ENCODE results near the gene GAS2.
"Not testable (repeated sequence)": the region's sequence is repeated elsewhere in the genome, so short reads cannot be mapped to it uniquely, and the experiment has no call there.

Gene GAS2

DNA sequence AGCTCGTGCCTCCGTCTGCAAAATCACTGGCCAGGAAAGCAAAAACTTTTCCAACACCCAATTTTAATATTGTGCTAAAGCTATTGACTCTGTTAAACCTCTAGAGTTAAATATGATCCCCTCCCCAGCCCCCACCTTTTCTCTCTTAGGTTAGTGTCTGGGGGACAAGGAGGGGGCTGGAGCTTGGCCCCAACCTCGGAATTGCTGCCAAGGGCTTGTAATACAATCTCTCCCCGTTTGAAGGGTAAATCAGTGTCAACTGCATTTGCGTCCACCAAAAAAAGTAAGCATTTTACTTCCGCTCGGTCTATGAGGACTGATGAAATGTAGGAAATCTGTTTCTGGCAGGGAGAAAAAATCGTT, at the start of gene GAS2:
Gene GAS2 (plus strand): TSS at position 287 of the 363 bp plus-strand sequence. CDS start 8,259 bp downstream, outside the sequence.
- DNase-seq, result no peak

- no peak for DNase-seq
Measured at GRCh38 chr11:22617868-22618267, 48.5 kb upstream of the GAS2 start.

DNA sequence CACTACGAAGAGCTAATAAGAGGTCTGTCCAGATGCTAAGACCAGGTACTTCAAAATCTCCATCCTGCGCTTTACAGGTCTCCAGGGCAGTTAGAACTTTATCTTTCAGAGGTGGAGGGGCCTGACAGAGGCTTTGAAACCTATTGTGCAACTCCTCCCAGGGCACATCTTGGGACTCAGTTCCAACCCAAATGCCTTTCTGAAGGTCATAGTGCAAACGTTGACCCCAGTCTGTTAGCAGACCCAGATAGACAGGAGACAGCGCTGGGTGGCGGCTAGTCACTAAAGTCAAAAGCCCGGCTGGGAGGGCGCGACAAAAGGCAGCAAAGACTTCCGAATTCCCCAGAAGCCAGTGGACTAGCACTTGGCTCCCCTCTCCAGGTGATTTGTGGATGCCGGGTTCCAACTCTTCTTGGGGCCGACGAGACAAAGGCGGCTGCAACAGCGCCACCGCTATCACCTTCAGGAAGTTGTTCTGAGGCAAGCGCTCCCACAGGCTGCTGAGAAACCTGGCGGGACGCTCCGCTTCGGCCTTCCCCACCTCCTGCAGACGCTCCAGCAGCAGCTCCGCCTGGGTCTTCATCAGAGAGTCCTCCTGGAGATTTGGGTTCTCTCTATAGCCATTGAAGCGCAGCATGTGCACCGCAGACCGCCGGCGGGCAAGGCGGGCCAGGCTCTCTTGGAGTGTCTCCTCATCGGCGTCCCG, 41.5 kb upstream of the GAS2 start:
- DNase-seq, result peak; percentile 91

DNA sequence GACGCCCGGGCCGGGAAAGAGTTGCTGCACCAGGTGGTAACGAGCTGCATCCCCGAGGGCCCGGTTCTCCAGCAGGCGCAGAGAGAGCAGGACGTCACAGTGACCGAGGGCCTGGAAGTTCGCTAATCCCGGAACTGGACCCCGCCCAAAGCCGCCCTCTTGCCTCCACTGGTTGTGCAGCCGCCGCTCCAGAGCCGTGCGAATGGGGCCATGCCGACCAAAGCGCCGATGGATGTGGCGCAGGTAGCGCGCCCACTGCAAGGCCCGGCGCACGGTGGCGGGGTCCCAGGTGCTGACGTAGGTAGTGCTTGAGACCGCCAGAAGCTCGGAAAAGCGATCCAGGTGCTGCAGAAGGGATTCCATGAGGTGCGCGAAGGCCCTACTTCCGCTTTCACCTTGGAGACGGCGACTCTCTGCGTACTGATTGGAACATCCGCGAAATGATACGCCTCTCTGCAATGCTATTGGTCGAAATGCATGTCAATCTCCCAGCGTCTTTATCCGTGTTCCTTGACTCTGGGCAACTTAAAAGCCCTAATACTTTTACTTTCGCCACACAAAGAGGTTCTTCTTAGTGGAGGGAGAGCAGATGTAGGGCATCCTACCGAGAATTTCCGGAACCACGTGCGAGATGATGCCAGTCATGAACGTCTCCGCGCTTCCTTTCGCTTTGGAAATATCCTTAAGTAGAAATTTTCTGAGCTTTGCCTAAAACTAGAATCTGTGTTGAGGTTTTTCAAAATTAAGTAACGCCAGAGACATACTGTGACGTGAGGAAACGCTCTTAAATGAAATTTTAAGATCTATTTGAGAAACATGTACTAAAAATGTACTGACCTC, 40.7 kb upstream of the GAS2 start, which contains the start of gene FANCF:
Gene FANCF (minus strand): TSS at position 376 of the 840 bp plus-strand sequence. CDS start 13 bp downstream, at position 363.
- peak; percentile 100 for DNase-seq

DNA sequence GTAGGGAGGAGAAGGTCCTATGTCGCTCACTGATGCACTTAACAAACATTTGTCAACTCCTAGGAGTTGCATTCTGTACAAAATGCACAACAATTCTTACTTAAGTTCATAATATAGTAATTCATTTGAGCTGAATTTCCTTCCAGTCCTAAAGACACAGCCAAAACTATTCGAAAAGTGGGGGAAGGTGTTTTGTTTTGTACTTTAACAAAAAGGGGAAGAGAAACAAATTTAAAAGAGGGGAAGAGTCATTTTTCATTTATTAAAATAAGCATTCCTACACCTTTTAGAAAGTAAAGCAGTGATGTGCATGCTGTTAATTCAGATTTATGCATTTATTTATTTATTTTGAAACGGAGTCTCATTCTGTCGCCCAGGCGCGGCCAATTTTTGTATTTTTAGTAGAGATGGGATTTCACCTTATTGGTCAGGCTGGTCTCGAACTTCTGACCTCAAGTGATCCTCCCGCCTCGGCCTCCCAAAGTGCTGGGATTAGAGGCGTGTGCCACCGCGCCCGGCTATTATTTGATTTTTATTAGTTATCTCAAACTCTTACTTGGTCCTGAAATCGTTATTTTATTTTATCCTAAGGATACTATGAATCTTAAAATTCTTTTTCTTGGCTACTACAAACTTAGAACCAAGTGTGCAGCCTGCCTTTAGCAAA, 39.7 kb upstream of the GAS2 start:
- no peak for DNase-seq

DNA sequence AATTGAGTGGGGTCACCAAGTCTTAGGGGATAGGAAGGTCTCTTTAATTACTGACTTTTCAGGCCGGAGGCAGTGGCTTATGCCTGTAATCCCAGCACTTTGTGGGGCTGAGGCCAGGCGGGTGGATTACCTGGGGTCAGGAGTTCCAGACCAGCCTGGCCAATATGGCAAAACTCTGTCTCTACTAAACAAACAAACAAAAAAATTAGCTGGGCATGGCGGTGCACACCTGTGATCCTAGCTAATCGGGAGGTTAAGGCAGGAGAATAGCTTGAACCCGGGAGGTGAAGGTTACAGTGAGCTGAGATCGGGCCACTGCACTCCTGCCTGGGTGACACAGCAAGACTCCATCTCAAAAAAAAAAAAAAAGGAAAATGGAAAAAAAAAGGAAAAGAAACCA, 39.0 kb upstream of the GAS2 start:
- no peak for DNase-seq

DNA sequence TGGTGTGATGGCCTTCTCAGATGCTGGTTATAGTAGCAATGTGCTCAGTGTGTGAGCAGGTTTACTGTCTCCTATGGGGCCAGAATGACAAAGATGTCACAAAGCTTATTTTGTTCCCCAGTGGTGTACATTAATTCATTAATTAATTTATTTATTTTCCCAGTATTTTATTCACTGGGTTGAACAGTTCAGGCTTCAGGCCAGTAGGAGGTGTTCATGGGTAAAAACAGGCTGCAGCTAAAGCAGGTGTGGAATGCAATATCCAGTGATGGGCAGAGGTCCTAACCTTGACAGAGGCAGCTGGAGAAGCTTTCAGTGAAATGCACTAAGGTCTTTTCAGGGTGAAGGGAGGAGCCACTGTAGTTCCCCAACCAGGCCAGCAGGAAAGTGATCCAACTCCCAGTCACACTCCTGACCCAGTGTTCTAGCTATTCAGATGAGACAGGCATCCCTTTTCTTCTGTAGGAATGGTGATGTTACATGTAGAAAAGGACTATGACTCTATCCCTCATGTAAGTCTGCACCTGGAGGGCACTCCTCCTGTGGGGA, 33.0 kb upstream of the GAS2 start:
- no peak for DNase-seq

- peak; percentile 46 for DNase-seq
Measured at GRCh38 chr11:22634897-22635629, 31.3 kb upstream of the GAS2 start.

- no peak for DNase-seq
Measured at GRCh38 chr11:22635689-22636088, 30.7 kb upstream of the GAS2 start.

- DNase-seq, result no peak
Measured at GRCh38 chr11:22640862-22641261, 25.5 kb upstream of the GAS2 start.

DNA sequence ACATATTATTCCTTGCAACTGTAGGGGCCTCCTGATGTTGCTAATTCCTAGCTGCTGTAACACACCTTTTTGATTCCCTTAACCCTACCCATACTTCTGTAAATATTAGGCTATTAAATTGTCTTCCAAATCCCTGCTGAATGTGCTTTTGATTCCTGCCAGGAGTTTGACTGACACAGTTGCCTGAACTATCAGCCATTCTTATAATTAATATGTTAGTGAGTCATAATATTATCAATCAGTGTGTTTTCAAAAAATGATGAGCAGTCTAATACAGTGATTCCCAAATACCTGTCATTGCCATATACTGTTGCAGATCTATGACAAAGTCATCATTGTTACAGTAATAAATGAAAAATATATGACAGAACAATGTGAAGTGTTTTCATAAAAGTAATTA, 24.9 kb upstream of the GAS2 start:
- no peak for DNase-seq

GRCh38 chr11:22652346-22652745, 14.1 kb upstream of the GAS2 start:
- DNase-seq, result not testable (repeated sequence)

GRCh38 chr11:22656130-22656529, 10.3 kb upstream of the GAS2 start:
- peak; percentile 20 for DNase-seq

- no peak for DNase-seq
Measured at GRCh38 chr11:22657101-22657694, 9.2 kb upstream of the GAS2 start.

GRCh38 chr11:22659783-22660182, 6.6 kb upstream of the GAS2 start:
- DNase-seq, result no peak

GRCh38 chr11:22666688-22667439, 453 bp downstream of the GAS2 start:
- peak; percentile 76 for DNase-seq

DNA sequence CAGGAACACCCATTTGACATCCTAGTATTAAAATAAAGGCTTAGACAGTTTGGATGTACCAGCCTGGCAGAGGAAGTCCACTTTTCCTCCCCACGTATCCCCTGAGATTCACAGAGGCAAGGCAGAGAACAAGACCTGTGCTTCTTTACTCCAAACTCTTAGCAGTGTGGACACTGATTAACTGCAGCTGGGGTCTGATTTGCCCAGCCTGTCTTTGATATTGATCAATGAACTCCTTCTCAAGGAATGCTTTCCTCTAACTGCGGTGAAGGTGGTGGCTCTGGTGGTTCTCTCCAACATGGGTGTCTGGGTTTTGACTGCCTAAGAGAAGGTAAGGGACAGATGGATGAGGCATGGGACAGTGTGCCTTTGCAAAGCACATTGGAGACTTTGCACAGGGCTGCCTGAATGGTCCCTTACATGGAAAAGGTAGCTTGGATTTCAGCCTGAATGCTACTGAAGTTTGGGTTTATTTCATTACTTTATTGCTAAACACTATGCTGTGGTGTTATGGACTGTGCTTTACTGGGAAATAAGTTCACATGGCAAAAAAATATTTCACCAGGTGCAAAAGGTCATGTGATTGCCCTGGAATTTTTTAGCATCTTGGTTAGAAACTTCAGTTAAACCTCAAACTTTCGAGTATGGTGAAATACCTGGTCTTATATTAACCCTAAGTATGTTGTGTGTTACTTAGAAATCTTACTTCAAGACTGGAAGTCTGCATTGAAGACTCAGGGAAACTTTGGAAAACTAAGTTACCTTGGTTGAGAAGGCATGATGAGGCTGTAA, 1.8 kb downstream of the GAS2 start:
- DNase-seq, result peak; percentile 17

- no peak for DNase-seq
Measured at GRCh38 chr11:22669368-22669767, 3.0 kb downstream of the GAS2 start.

- DNase-seq, result peak; percentile 24
Measured at GRCh38 chr11:22670830-22671229, 4.4 kb downstream of the GAS2 start.

DNA sequence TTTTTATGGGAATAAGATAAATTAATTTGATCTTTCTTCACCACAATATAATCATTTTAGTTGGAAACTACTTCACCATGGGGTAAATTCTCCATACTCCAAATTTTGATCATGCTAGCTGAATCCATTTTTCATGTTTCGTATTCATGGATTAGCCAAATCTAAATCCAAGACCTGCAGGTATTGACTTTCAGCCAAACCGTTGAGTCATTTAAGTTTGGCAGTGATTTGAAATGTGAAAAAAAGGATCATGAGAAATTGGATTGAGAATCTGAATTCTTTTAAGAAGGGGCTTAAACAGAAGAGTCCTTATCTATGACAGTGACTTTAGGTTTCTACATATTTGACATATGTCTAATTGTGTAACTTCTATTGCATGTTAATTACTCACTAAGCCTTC, 5.3 kb downstream of the GAS2 start:
- no peak for DNase-seq

Data from eye (tissue), 1 donor.